ENCODE results near the gene TRAPPC14. TPM values are rescaled to one million over a fixed set of nuclear protein-coding genes. Genes with fewer than 3 reads are reported as not detected.
A peak's percentile ranks its signal among the peaks of the same experiment; 100 is the strongest.

Gene TRAPPC14
- total and polyA plus RNA-seq, 9 of the 15 experiments (the other 6 are each of a cell fraction or from before 2014, with no cell fraction given) = 0.42 to 45.9 (median 18.2) TPM

DNA sequence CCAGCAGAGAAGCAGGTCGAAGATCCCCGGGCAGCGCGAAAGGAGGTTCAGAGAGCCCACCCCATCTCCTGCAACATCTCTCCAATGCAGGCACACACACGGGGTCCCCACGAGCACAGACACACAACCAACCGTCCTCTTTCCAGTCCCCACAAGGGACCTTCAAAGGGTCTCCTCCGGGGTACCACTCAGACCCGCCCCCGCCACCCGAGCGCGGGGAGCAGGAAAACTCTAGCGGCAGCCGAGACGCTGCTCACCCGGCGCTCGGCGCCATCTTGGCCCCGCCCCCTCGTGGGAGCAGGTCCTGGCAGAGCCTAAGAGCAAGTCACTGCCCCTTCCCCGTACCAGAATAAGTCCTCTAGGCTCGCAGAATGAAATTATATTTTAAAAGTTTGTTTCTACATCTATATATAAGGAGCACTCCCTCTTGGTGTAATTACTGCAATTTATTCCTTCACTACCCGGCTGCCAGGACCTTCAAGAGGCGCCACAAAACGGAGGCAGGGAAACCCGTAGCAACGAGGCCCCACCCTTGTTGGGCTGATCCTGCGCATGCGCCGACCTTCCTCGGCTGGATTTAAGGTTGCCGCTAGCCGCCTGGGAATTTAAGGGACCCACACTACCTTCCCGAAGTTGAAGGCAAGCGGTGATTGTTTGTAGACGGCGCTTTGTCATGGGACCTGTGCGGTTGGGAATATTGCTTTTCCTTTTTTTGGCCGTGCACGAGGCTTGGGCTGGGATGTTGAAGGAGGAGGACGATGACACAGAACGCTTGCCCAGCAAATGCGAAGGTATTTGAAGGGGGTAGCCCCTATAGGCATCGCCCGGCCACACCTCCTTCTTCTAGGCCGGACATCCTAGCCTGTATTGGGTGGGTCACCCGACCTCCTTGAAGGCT lies 39.2 kb downstream of the TRAPPC14 start, which contains the start of the genes CNPY4 and TAF6 (continued):
- TF ChIP-seq, protein P1, sequence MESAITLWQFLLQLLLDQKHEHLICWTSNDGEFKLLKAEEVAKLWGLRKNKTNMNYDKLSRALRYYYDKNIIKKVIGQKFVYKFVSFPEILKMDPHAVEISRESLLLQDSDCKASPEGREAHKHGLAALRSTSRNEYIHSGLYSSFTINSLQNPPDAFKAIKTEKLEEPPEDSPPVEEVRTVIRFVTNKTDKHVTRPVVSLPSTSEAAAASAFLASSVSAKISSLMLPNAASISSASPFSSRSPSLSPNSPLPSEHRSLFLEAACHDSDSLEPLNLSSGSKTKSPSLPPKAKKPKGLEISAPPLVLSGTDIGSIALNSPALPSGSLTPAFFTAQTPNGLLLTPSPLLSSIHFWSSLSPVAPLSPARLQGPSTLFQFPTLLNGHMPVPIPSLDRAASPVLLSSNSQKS (CRISPR knock-in tag; IDR thresholded peaks at IDR 0.05) = no peak
- TF ChIP-seq TAF7 (tag; IDR thresholded peaks at IDR 0.05) (peak; percentile 100), RBM39 (optimal IDR thresholded peaks at IDR 0.05; ENCODE audit: low read depth, low read length) (peak; percentile 23), ZNF316 (IDR thresholded peaks at IDR 0.05) (no peak), SIN3B (IDR thresholded peaks at IDR 0.05; ENCODE audit: low read depth) (peak; percentile 91), FOXM1 (IDR thresholded peaks at IDR 0.05; ENCODE audit: low read depth) (peak; percentile 77), FOXM1 (CRISPR knock-in tag; IDR thresholded peaks at IDR 0.05; ENCODE audit: low read depth) (no peak; the same call in 1 of the 2 replicates), SNIP1 (IDR thresholded peaks at IDR 0.05; ENCODE audit: low read depth) (0 out of 2 replicates have a peak, but pooled peaks have one; percentile 40), CSDE1 (IDR thresholded peaks at IDR 0.05) (peak in 1 of 2 experiments; percentile 95; a peak in 2 of 4 replicates), TAF1 (IDR thresholded peaks at IDR 0.05; ENCODE audit: control insufficient read depth, extremely low read depth, insufficient read depth, low read length, severe bottlenecking) (peak; percentile 100), NRF1 (conservative IDR thresholded peaks at IDR 0.05 in 1 of 2, IDR thresholded peaks at IDR 0.05 in 1 of 2) (peak; percentile 98), ZNF324 (CRISPR knock-in tag; IDR thresholded peaks at IDR 0.05) (no peak; the same call in 1 of the 2 replicates), PHF8 (IDR thresholded peaks at IDR 0.05; ENCODE audit: borderline replicate concordance, low read length) (peak; percentile 92), SMAD1 (IDR thresholded peaks at IDR 0.05; ENCODE audit: low read depth, low read length, partially characterized antibody) (no peak), ZNF764 (CRISPR knock-in tag; IDR thresholded peaks at IDR 0.05; ENCODE audit: low read depth) (no peak), ZNF76 (CRISPR knock-in tag; IDR thresholded peaks at IDR 0.05; ENCODE audit: borderline replicate concordance) (0 out of 2 replicates have a peak, but pooled peaks have one; percentile 47), KHSRP (IDR thresholded peaks at IDR 0.05) (no peak), JUN (IDR thresholded peaks at IDR 0.05; ENCODE audit: borderline replicate concordance, low read depth, low read length) (0 out of 2 replicates have a peak, but pooled peaks have one; percentile 55), JUN (CRISPR knock-in tag; IDR thresholded peaks at IDR 0.05; ENCODE audit: borderline replicate concordance) (no peak), SMARCC2 (IDR thresholded peaks at IDR 0.05; ENCODE audit: low read depth) (no peak), FOXJ2 (tag; IDR thresholded peaks at IDR 0.05) (peak; percentile 91)
- TF ChIP-seq, protein P2, sequence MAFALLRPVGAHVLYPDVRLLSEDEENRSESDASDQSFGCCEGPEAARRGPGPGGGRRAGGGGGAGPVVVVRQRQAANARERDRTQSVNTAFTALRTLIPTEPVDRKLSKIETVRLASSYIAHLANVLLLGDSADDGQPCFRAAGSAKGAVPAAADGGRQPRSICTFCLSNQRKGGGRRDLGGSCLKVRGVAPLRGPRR (CRISPR knock-in tag; IDR thresholded peaks at IDR 0.05) = 0 out of 2 replicates have a peak, but pooled peaks have one; percentile 47
- TF ChIP-seq, protein P3, sequence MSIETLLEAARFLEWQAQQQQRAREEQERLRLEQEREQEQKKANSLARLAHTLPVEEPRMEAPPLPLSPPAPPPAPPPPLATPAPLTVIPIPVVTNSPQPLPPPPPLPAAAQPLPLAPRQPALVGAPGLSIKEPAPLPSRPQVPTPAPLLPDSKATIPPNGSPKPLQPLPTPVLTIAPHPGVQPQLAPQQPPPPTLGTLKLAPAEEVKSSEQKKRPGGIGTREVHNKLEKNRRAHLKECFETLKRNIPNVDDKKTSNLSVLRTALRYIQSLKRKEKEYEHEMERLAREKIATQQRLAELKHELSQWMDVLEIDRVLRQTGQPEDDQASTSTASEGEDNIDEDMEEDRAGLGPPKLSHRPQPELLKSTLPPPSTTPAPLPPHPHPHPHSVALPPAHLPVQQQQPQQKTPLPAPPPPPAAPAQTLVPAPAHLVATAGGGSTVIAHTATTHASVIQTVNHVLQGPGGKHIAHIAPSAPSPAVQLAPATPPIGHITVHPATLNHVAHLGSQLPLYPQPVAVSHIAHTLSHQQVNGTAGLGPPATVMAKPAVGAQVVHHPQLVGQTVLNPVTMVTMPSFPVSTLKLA (conservative IDR thresholded peaks at IDR 0.05) = peak; percentile 93 to 96
- TF ChIP-seq, protein P4, sequence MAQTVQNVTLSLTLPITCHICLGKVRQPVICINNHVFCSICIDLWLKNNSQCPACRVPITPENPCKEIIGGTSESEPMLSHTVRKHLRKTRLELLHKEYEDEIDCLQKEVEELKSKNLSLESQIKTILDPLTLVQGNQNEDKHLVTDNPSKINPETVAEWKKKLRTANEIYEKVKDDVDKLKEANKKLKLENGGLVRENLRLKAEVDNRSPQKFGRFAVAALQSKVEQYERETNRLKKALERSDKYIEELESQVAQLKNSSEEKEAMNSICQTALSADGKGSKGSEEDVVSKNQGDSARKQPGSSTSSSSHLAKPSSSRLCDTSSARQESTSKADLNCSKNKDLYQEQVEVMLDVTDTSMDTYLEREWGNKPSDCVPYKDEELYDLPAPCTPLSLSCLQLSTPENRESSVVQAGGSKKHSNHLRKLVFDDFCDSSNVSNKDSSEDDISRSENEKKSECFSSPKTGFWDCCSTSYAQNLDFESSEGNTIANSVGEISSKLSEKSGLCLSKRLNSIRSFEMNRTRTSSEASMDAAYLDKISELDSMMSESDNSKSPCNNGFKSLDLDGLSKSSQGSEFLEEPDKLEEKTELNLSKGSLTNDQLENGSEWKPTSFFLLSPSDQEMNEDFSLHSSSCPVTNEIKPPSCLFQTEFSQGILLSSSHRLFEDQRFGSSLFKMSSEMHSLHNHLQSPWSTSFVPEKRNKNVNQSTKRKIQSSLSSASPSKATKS (CRISPR knock-in tag; IDR thresholded peaks at IDR 0.05) = no peak
